Coronary artery (tissue), 2 donors: ENCODE data around the gene ISCA1.
"Not testable (repeated sequence)": the region's sequence is repeated elsewhere in the genome, so short reads cannot be mapped to it uniquely, and the experiment has no call there.

ENCODE experiments used
- DNase-seq: peaks from one replicate; pipeline ENCODE4 v3.0.0-alpha.2; 2017; ENCODE audit warnings: low spot score
- H3K27ac ChIP-seq, 2 donors: fragments of 200-600 bp; sonication (generic); one replicate each; pipeline ENCODE4 v1.5.1; 2016 to 2019
- H3K4me3 ChIP-seq: fragments of 200-600 bp; sonication (generic); 2 replicates; pipeline ENCODE4 v1.5.1; 2016; ENCODE audit warnings: mild to moderate bottlenecking, moderate library complexity
- CTCF ChIP-seq: fragments of 200-600 bp; sonication (generic); IDR thresholded peaks from one replicate; pipeline ENCODE4 v1.5.1; 2019; ENCODE audit warnings: antibody characterized with exemption

The ISCA1 gene

DNA sequence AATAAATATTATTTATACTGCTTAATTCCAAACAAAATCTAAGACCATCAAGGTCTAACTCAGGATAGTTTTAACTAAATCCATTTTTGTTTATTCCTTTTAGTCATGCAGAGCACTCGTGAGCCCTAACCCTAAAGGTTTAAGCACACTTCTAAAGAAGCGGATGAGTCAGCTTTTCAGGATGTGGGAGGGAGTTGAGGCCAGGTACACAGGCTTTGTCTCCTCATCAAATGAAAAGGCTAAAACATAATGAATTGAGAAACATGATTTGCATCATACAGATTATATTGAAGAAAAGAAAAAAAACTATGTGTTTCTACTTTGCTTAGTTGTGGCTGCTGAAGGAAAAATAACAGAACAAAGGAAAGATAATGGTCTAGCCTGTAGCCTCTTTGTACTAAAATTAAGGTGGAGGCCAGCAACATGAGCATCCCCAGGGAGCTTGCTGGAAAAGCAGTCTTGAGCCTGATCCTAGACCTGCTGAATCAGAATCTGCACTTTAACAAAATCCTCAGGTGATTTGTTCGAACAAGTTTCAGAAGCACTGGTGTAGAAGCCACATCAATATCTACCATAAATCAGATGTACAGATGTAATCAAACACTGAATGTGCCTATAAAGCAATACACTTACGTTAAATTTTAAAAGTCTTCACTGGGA lies 21.1 kb upstream of the ISCA1 start:
- Histone ChIP-seq H3K4me3 (no peak overlapping the region), H3K27ac (no peak overlapping the region)
- TF ChIP-seq CTCF, result no peak
- no peak for DNase-seq

- TF ChIP-seq CTCF, result no peak
- Histone ChIP-seq H3K4me3 (no peak overlapping the region), H3K27ac (no peak overlapping the region)
- DNase-seq, result no peak
These were observed 19.3 kb upstream of the ISCA1 start for GRCh38 chr9:86301686-86302085.

DNA sequence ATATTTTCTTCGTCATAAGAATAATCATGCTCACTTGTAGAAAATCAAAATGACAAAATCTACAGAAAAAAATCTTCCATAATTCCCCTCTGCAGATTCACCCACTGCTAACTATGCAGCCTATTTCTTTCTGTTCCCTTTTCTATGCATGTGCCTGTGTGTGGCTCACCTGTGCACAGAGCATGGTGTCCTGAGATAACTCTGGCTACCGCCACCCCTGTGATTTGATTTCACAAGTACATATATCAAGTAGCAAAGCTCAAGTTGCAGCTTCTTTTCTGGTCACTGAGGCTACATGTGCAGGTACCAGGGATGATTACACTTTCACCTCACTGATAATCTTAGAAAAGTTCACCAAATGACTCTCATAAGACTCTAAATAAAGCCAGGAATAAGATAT lies 18.4 kb upstream of the ISCA1 start:
- TF ChIP-seq CTCF, result no peak
- DNase-seq, result no peak
- Histone ChIP-seq H3K4me3 (no peak overlapping the region), H3K27ac (no peak overlapping the region)

GRCh38 chr9:86298873-86299272 lies 16.5 kb upstream of the ISCA1 start:
- H3K27ac ChIP-seq, result no peak overlapping the region
- no peak for DNase-seq
- no peak for TF ChIP-seq CTCF
- H3K4me3 ChIP-seq, result no peak overlapping the region

GRCh38 chr9:86290341-86290740 lies 8.0 kb upstream of the ISCA1 start:
- not testable (repeated sequence) for H3K4me3 ChIP-seq, DNase-seq, H3K27ac ChIP-seq

DNA sequence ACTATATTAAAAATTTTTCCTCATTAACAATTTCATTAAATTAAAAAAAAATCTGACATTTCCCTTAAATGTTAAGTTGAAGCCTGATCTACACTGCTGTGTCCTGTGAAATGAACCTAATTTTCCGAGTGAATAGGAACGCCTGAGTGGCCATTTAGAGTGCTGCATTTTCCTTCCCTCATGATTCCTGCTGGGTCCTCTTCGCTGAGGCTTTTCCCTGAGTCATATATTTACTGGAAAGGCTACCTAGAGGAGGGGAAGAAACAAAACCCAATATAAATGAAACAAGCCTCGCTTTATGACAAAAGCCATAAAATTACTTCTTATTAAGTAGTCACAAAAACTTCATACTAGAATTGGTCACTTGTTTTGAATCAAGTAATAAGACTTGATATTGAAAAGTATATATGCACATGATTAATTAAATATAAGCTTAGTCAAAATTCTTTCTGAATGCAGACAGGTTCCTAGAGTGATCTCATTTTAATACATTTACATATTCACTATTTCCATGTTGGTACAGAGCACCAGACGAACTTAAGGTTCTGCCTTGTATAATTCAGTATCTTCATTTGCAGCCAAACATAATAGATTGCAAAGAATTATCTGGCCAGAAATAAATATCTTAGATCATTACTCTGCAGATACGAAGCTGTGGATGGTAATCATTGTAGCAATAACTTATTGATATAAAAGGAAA lies 6.3 kb upstream of the ISCA1 start:
- no peak for DNase-seq
- TF ChIP-seq CTCF, result no peak
- Histone ChIP-seq H3K4me3 (no peak overlapping the region), H3K27ac (no peak overlapping the region)

- Histone ChIP-seq H3K4me3 (no peak overlapping the region), H3K27ac (no peak overlapping the region)
- no peak for DNase-seq
- no peak for TF ChIP-seq CTCF
These were observed 4.7 kb upstream of the ISCA1 start for GRCh38 chr9:86287013-86287412.
